ENCODE data around the gene DACT3. TPM values are rescaled to one million over a fixed set of nuclear protein-coding genes. Genes with fewer than 3 reads are reported as not detected.

The DACT3 gene
- total RNA-seq, 1 donor from 2014 or later: 18.3 TPM

- Histone ChIP-seq H3K27me3 (ENCODE audit: low read depth) (no peaks in the 10 kb centered on the region), H3K27ac (replicated peaks) (peak overlapping the region; percentile 85), H3K4me1 (peaks cover 74% of the 10 kb centered on the region), H3K4me3 (peak overlapping the region; percentile 55), H3K9me3 (replicated peaks) (no peaks in the 10 kb centered on the region), H3K36me3 (no peaks in the 10 kb centered on the region)
- intact Hi-C loops (cut with micrococcal nuclease): no loop called here
- DNase-seq: no peak
- TF ChIP-seq CTCF (IDR thresholded peaks at IDR 0.05; ENCODE audit: borderline replicate concordance): no peak
These were observed 37.0 kb downstream of the DACT3 start for GRCh38 chr19:46623915-46624502.

GRCh38 chr19:46622118-46622446 lies 38.9 kb downstream of the DACT3 start:
- Histone ChIP-seq H3K9me3 (replicated peaks) (no peaks in the 10 kb centered on the region), H3K36me3 (no peaks in the 10 kb centered on the region), H3K27ac (replicated peaks) (peak overlapping the region; percentile 85), H3K27me3 (ENCODE audit: low read depth) (no peaks in the 10 kb centered on the region), H3K4me3 (peak overlapping the region; percentile 55), H3K4me1 (peaks cover 90% of the 10 kb centered on the region)
- no peak for DNase-seq
- intact Hi-C loops (cut with micrococcal nuclease): no loop called here
- TF ChIP-seq CTCF (IDR thresholded peaks at IDR 0.05; ENCODE audit: borderline replicate concordance): no peak

GRCh38 chr19:46621191-46622117 lies 39.5 kb downstream of the DACT3 start:
- Histone ChIP-seq H3K27me3 (ENCODE audit: low read depth) (no peaks in the 10 kb centered on the region), H3K4me1 (peaks cover 90% of the 10 kb centered on the region), H3K9me3 (replicated peaks) (no peaks in the 10 kb centered on the region), H3K36me3 (no peaks in the 10 kb centered on the region), H3K4me3 (peak overlapping the region; percentile 55), H3K27ac (replicated peaks) (peak overlapping the region; percentile 85)
- TF ChIP-seq CTCF (IDR thresholded peaks at IDR 0.05; ENCODE audit: borderline replicate concordance): no peak
- DNase-seq: no peak
- intact Hi-C loops (cut with micrococcal nuclease): no loop called here

- no peak for TF ChIP-seq CTCF (IDR thresholded peaks at IDR 0.05; ENCODE audit: borderline replicate concordance)
- DNase-seq: no peak
- H3K27ac ChIP-seq (replicated peaks): peak overlapping the region; percentile 85
- peak overlapping the region; percentile 55 for H3K4me3 ChIP-seq
- H3K27me3 ChIP-seq (ENCODE audit: low read depth): no peaks in the 10 kb centered on the region
- peaks cover 82% of the 10 kb centered on the region for H3K4me1 ChIP-seq
- H3K36me3 ChIP-seq: no peaks in the 10 kb centered on the region
- H3K9me3 ChIP-seq (replicated peaks): no peaks in the 10 kb centered on the region
- intact Hi-C loops (cut with micrococcal nuclease): no loop called here
These were observed 40.3 kb downstream of the DACT3 start for GRCh38 chr19:46620716-46621115.

- TF ChIP-seq CTCF (IDR thresholded peaks at IDR 0.05; ENCODE audit: borderline replicate concordance): no peak
- Histone ChIP-seq H3K36me3 (no peaks in the 10 kb centered on the region), H3K27me3 (ENCODE audit: low read depth) (no peaks in the 10 kb centered on the region), H3K27ac (replicated peaks) (peak overlapping the region; percentile 85), H3K9me3 (replicated peaks) (no peaks in the 10 kb centered on the region), H3K4me3 (peak overlapping the region; percentile 55), H3K4me1 (peaks cover 78% of the 10 kb centered on the region)
- no peak for DNase-seq
- intact Hi-C loops (cut with micrococcal nuclease): no loop called here
These were observed 40.7 kb downstream of the DACT3 start for GRCh38 chr19:46620267-46620666.

All from left ventricle myocardium inferior (tissue), 1 donor.